Heart left ventricle (tissue), 13 donors: ENCODE measurements around the gene NFIB.

Source experiments
- POLR2A ChIP-seq, 2 donors: fragments of 450-650 bp; IDR thresholded peaks; one replicate each; pipeline ENCODE4 v1.6.1; 2017; ENCODE audit warnings: antibody characterized with exemption in 2 of 2, mild to moderate bottlenecking in 2 of 2, moderate library complexity in 2 of 2
- TF ChIP-seq, protein P1 (sequence below), 12 donors: fragments of 200-600 bp; sonication (generic) in 4 of 12; IDR thresholded peaks; one replicate each; pipeline versions ENCODE4 v1.5.0 to v1.8.0; 2018 to 2022; ENCODE audit warnings: antibody characterized with exemption in 12 of 12, mild to moderate bottlenecking in 5 of 12
- donor health status: ischemic (EF 13 %, LVEDD 7.1; RV severe dilation, severe dysfunction).
- donor health status: DM: no; HTN: yes; CAD: no.
- donor health status: DM: no; HTN: no; CAD: no.
- donor health status: ischemic (EF 25% LVEDD 6.9; RV normal size, moderate dysfunction).
- donor health status: ischemic (EF 25% LVEDD 5.7; RV mildly dilated, moderate dysfunction).
- donor health status: ischemic (EF 35%, LVEDD 5.7; RV mildly dilated, moderate dysfunction).
- donor health status: nonischemic (EF 11% LVEDD 7.7; RV severe dilation, severe dysfunction).
- donor health status: DM: yes; HTN: yes; CAD: no.
- donor health status: PGD.
- donor health status: ischemic (EF 29% LVEDD 5.4; RV normal size, mild dysfunction).
- donor health status: nonischemic (EF 23%, LVEDD 6.1; RV moderate dilation, normal function).

GRCh38 chr9:14308853-14309145 lies 5.1 kb downstream of the NFIB start:
- TF ChIP-seq, protein P1, sequence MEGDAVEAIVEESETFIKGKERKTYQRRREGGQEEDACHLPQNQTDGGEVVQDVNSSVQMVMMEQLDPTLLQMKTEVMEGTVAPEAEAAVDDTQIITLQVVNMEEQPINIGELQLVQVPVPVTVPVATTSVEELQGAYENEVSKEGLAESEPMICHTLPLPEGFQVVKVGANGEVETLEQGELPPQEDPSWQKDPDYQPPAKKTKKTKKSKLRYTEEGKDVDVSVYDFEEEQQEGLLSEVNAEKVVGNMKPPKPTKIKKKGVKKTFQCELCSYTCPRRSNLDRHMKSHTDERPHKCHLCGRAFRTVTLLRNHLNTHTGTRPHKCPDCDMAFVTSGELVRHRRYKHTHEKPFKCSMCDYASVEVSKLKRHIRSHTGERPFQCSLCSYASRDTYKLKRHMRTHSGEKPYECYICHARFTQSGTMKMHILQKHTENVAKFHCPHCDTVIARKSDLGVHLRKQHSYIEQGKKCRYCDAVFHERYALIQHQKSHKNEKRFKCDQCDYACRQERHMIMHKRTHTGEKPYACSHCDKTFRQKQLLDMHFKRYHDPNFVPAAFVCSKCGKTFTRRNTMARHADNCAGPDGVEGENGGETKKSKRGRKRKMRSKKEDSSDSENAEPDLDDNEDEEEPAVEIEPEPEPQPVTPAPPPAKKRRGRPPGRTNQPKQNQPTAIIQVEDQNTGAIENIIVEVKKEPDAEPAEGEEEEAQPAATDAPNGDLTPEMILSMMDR (IDR thresholded peaks at IDR 0.05): no peak
- no peak for TF ChIP-seq POLR2A (IDR thresholded peaks at IDR 0.05)
